Limb (tissue), 2 donors: ENCODE results near the gene TAS2R46.
"Not testable (repeated sequence)": the region's sequence is repeated elsewhere in the genome, so short reads cannot be mapped to it uniquely, and the experiment has no call there.

Experiments
- DNase-seq, 2 donors: peaks; one replicate each; pipeline ENCODE4 v3.0.0-alpha.2; 2016; ENCODE audit errors: extremely low spot score in 2 of 2

Gene TAS2R46

DNA sequence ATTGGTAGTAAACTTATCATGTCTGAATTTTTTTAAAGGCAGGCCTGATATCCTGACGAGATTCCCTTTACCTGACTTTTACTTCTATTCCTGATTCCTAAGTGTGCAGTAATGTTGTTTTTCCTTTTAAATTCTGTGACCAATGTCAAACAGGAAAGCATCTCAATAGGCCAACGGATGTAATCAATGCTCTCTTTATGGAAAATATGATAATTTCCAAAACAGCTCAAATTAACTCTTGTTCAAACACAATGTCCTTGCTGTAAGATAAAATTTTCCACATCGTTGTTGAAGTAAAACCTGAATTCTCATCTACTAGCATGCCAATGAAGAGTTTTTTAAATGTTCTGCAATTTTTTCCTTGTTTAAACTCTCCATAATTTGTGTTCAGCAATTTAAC lies 22.9 kb downstream of the TAS2R46 start:
- no peak for DNase-seq

DNA sequence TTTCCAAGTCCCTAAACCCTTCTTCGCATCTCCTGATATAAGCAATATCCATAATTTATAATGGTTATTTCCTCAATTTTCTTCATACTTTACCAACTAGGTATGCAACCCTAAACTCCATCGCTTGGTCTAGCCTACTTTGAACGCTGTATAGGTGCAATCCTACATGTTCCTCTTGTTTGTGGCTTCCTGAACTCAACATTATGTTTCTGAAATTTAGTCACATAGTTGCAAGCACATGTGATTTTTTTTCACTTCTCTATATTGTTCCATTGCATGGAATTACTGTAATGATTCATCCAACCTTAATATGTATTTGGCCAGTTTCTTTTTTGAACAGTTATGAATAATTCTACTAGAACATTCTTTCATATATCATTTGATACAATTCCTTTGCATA lies 28.1 kb downstream of the TAS2R46 start:
- not testable (repeated sequence) for DNase-seq

DNA sequence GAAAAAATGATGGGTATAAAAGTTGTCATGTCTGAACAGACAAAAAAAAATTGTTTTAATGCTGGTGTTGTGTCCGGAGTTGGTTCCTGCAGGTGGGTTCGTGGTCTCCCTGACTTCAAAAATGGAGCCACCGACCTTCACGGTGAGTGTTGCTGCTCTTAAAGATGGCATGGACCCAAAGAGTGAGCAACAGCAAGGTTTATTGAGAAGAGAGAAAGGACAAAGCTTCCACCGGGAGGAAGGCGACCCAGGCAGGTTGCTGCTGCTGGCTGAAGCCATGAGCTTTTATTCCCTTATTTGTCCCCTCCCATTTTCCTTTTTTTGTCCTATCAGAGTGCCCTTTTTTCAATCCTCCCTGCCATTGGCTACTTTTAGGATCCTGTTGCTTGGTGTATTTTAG lies 30.8 kb downstream of the TAS2R46 start, which contains the start of gene TAS2R31:
TAS2R31 (minus strand) TSS at position 101 of the 400 bp plus-strand sequence; CDS start at position 29, 72 bp downstream.
- no peak for DNase-seq

DNA sequence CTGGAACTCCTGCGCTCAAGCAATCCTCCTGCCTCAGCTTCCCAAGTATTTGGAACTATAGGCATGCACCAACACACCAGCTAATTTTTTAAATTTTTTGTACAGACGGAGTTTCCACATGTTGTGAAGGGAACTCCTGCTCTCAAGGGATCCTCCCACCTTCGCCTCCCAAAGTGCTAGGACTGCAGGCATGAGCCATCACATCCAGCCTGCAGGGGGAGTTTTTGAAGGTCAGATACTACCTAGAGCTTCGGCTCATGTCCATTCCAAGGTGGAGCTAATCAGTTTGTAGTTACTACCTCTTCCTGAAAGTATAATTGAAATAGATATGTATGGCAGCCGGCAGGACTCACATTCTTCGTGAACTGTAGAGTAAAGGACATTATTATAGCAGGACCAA lies 36.0 kb downstream of the TAS2R46 start:
- DNase-seq, result no peak

DNA sequence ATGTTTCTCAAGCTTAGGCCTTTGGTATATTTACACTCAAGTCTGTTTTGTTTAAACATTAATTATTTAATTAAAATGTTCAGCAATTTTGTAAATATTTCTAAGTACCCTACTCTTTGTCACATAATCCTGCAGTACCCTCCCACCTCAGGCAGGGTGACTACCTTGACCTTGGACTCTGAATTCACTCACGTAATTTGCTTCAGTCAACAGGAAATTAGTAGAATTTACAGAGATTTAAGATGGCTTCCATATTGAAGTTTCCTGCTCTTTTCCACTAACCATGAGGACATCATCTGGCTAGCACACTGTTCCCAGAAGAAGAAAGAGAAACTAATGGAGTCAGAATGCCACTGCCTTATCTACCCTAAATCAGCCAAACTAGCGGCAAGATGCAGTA lies 38.7 kb downstream of the TAS2R46 start:
- DNase-seq, result no peak

DNA sequence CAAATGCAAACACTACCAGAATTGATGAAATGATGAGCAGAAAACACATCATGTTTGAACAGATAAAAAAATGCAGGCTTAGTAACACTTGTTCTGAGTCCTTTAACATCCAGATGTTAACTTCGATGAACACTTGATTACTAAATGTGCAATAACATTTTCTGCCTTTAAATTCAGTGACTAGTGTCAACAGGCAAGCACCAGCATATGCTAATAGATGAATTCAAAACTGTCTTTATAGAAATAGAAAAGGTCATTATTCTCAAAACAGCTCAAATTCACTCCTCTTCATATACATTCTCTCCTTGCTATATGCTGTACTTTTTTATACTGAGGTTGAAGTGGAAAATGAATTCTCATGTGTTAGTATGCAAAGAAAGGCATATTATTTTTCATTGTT lies 39.6 kb downstream of the TAS2R46 start, which contains the start of gene TAS2R19:
TAS2R19 (minus strand) TSS at position 101 of the 400 bp plus-strand sequence; CDS start at position 52, 49 bp downstream.
- no peak for DNase-seq

DNA sequence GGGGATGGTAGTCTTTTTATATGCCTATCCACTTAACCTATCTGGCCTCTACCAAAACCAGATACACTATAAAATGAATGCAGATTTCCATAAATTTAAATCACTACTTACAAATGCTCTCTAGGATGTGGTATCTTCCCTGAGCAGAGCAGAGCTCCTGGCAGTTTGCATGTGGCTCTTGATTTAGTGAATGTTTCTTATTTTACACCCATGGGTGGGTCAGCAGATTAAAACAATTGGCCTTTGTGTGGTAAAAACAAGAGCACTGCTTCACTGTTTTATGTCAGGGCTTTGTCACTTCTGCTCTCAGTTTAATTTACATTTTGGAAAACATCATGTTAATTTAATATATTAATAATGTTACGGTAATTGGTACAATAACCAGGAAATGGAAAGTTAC lies 45.2 kb downstream of the TAS2R46 start:
- no peak for DNase-seq

DNA sequence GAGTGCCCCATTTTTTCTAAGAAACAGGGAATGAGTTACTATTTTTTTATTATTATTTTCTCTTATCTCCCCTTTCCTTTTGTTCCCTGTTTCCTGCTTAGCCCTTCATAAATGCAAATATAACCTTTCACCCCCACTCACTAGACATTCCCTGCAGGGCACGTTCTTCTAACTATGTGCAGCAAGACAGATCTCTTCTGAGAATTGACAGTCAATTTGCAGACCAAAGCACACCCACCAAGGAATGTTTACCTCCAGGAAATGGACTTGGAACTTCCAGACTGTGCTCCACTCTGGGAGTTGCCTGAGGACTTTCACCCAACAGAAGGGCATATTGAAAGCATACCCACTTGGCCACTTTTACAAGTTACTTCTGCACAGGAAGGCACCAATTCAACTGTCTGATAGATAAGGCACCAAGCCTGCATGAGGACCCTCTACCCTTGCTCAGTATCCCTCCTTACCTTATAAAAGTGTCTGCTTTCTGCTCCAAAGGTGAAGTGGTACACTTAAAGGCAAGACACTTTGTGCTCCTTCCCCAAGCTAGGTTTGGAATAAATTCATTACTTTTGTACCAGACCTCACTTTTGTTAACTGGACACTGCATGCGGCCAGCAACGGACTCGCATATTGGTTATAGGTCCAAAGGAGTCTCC lies 46.2 kb downstream of the TAS2R46 start:
- no peak for DNase-seq

DNA sequence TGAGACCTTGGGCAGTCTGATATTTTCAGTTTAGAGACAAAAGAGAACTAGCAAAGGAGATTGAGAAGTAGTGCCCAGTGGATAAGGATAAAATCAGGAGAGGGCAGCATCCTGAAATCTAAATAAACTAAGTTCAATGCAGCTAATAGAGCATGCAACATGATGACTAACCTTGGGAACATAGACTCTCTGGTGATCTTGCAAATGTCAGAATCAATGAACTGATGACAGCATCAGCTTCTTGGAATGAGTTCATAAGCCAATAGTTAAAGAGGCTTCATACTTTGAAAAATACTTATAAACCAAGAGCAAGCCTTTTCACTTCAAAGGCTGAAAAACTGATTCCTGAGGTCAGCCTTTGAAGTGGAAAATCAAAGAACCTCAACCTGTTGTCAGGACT lies 47.9 kb downstream of the TAS2R46 start:
- no peak for DNase-seq
